SK-N-SH (cell line): ENCODE data around the gene SPATC1L. TPM values are rescaled to one million over a fixed set of nuclear protein-coding genes. Genes with fewer than 3 reads are reported as not detected.

ENCODE experiments used
- CTCF ChIA-PET: fragments of 300-600, 350-600 bp; formaldehyde crosslinking; extraction: SDS; loops from one replicate; lab custom pipeline; 2021; lab: Yijun Ruan, JAX
- POLR2A ChIA-PET: fragments of 350-600 bp; sonication (Branson Sonifier 250); formaldehyde crosslinking; extraction: SDS; loops from one replicate; lab custom pipeline; 2020; ENCODE audit warnings: antibody characterized with exemption, inconsistent platforms; lab: Yijun Ruan, JAX
- DNase-seq: peaks from one replicate; pipeline ENCODE4 v3.0.0; 2012
- H2AFZ ChIP-seq: fragments of 200-600 bp; sonication (generic); 2 replicates; pipeline ENCODE4 v1.8.1; 2016; ENCODE audit warnings: antibody characterized with exemption, mild to moderate bottlenecking, low read depth
- H3F3A ChIP-seq: fragments of 200-600 bp; sonication (generic); replicated peaks from 2 replicates; pipeline ENCODE3; 2016; ENCODE audit warnings: antibody characterized with exemption, mild to moderate bottlenecking; ENCODE audit not compliant: insufficient read depth
- H3K27ac ChIP-seq, 2 experiments: fragments of 200-500 bp in 1 of 2; fragments of 200-600 bp in 1 of 2; sonication (Bioruptor generic) in 1 of 2; sonication (generic), shearing (Covaris generic) in 1 of 2; 2 replicates each; pipeline versions ENCODE4 v1.5.1 to v1.6.1; 2014 to 2016; ENCODE audit warnings: low read depth in 2 of 2, inconsistent platforms in 1 of 2, low read length in 1 of 2, mild to moderate bottlenecking in 1 of 2, mixed read lengths in 1 of 2
- H3K27me3 ChIP-seq: fragments of 200-600 bp; sonication (generic), shearing (Covaris generic); 2 replicates; pipeline ENCODE4 v1.6.1; 2016; ENCODE audit warnings: mixed run types; ENCODE audit not compliant: insufficient read depth
- H3K36me3 ChIP-seq, 2 experiments: fragments of 200-500 bp in 1 of 2; fragments of 200-600 bp in 1 of 2; sonication (Bioruptor generic) in 1 of 2; sonication (generic) in 1 of 2; replicated peaks in 1 of 2; 2 replicates each; pipeline versions ENCODE3 to v1.5.1; 2014 to 2016; ENCODE audit warnings: low read length in 1 of 2, mild to moderate bottlenecking in 1 of 2; ENCODE audit not compliant: insufficient read depth in 2 of 2, control insufficient read depth in 1 of 2
- H3K4me1 ChIP-seq, 2 experiments: fragments of 200-500 bp in 1 of 2; fragments of 200-600 bp in 1 of 2; sonication (Bioruptor generic) in 1 of 2; sonication (generic), shearing (Covaris generic) in 1 of 2; 2 replicates each; pipeline versions ENCODE4 v1.5.1 to v1.6.1; 2014 to 2016; ENCODE audit warnings: low read depth in 1 of 2, low read length in 1 of 2, mixed run types in 1 of 2; ENCODE audit not compliant: insufficient read depth in 2 of 2, control insufficient read depth in 1 of 2
- H3K4me2 ChIP-seq: fragments of 200-600 bp; sonication (generic), shearing (Covaris generic); 2 replicates; pipeline ENCODE4 v1.6.1; 2017; ENCODE audit warnings: mixed run types
- H3K4me3 ChIP-seq, 2 experiments: fragments of 200-500 bp in 1 of 2; fragments of 200-600 bp in 1 of 2; sonication (Bioruptor generic) in 1 of 2; sonication (generic), shearing (Covaris generic) in 1 of 2; 2 replicates each; pipeline versions ENCODE4 v1.5.1 to v1.8.1; 2014 to 2016; ENCODE audit warnings: low read depth in 2 of 2, inconsistent platforms in 1 of 2, low read length in 1 of 2, mild to moderate bottlenecking in 1 of 2, mixed read lengths in 1 of 2, moderate library complexity in 1 of 2
- H3K79me2 ChIP-seq: fragments of 200-600 bp; sonication (generic); 2 replicates; pipeline ENCODE4 v1.8.1; 2017; ENCODE audit warnings: mild to moderate bottlenecking; ENCODE audit not compliant: insufficient read depth
- H3K9ac ChIP-seq: fragments of 200-600 bp; sonication (generic); 2 replicates; pipeline ENCODE4 v1.6.1; 2017; ENCODE audit warnings: mixed run types
- H3K9me2 ChIP-seq: fragments of 200-600 bp; sonication (generic); 2 replicates; pipeline ENCODE4 v1.6.1; 2017; ENCODE audit warnings: mixed run types
- H3K9me3 ChIP-seq: fragments of 200-600 bp; sonication (generic); 2 replicates; pipeline ENCODE4 v1.6.1; 2017; ENCODE audit warnings: mixed run types, mild to moderate bottlenecking, moderate library complexity
- H4K20me1 ChIP-seq: fragments of 200-600 bp; sonication (generic); 2 replicates; pipeline ENCODE4 v1.6.1; 2017; ENCODE audit warnings: mild to moderate bottlenecking, mixed run types; ENCODE audit not compliant: insufficient read depth
- ELF1 ChIP-seq: IDR thresholded peaks from 2 replicates; pipeline ENCODE4 v1.4.0; 2012
- EP300 ChIP-seq, 2 experiments: IDR thresholded peaks; 2 replicates each; pipeline versions ENCODE4 v1.4.0 to v1.6.1; 2012; ENCODE audit warnings: borderline replicate concordance in 1 of 2, low read depth in 1 of 2, low read length in 1 of 2
- FOSL2 ChIP-seq: IDR thresholded peaks from 2 replicates; pipeline ENCODE4 v1.4.0; 2012; ENCODE audit warnings: low read depth, mild to moderate bottlenecking, moderate library complexity, borderline replicate concordance
- FOXJ3 ChIP-seq: sonication (generic); formaldehyde crosslinking; IDR thresholded peaks from 2 replicates; pipeline ENCODE4 v1.5.1; 2020; ENCODE audit warnings: mild to moderate bottlenecking, missing genetic modification reagents
- GABPA ChIP-seq: IDR thresholded peaks from 2 replicates; pipeline ENCODE4 v1.4.0; 2012; ENCODE audit warnings: low read depth, mild to moderate bottlenecking
- IRF3 ChIP-seq: fragments of 150-350 bp; IDR thresholded peaks from 2 replicates; pipeline ENCODE4 v1.6.1; 2016; ENCODE audit warnings: mild to moderate bottlenecking, low read depth, low read length
- JUND ChIP-seq: IDR thresholded peaks from 2 replicates; pipeline ENCODE4 v1.4.0; 2012
- MXI1 ChIP-seq: IDR thresholded peaks from 2 replicates; pipeline ENCODE4 v1.6.1; 2012; ENCODE audit warnings: mild to moderate bottlenecking, low read depth, low read length, improper control_type of control experiment
- NFIC ChIP-seq: IDR thresholded peaks from 2 replicates; pipeline ENCODE4 v1.4.0; 2012; ENCODE audit warnings: borderline replicate concordance
- POLR2AphosphoS5 ChIP-seq: IDR thresholded peaks from 2 replicates; pipeline ENCODE4 v1.6.1; 2012; ENCODE audit warnings: low read depth, low read length
- REST ChIP-seq: IDR thresholded peaks from 2 replicates; pipeline ENCODE4 v1.6.1; 2012; ENCODE audit warnings: mild to moderate bottlenecking, low read depth, low read length, moderate library complexity
- RXRA ChIP-seq: IDR thresholded peaks from 2 replicates; pipeline ENCODE4 v1.4.0; 2012; ENCODE audit warnings: low read depth, mild to moderate bottlenecking, borderline replicate concordance
- SMC3 ChIP-seq: IDR thresholded peaks from 2 replicates; pipeline ENCODE4 v1.6.1; 2012; ENCODE audit warnings: low read depth, low read length, improper control_type of control experiment
- TAF1 ChIP-seq: IDR thresholded peaks from 2 replicates; pipeline ENCODE4 v1.6.1; 2012; ENCODE audit warnings: low read depth, mild to moderate bottlenecking, low read length, moderate library complexity, borderline replicate concordance
- TCF12 ChIP-seq: IDR thresholded peaks from 2 replicates; pipeline ENCODE4 v1.4.0; 2012
- ZBTB33 ChIP-seq: IDR thresholded peaks from 2 replicates; pipeline ENCODE4 v1.4.0; 2012; ENCODE audit warnings: low read depth, borderline replicate concordance
- WGBS: methylation state at CpG from one replicate; pipeline ENCODE4 v1.1.6; 2017; ENCODE audit warnings: low lambda C conversion rate; 5-methylcytosine and 5-hydroxymethylcytosine counted together
- polyA plus RNA-seq, 3 experiments: library from polyadenylated mRNA; depleted of rRNA; stranded (reverse); fragments of >200 nt; gene quantifications; 2 replicates each; pipeline ENCODE4 v1.2.3, GENCODE V29; 2012
- TF ChIP-seq, protein P1 (sequence below): IDR thresholded peaks from 2 replicates; pipeline ENCODE4 v1.4.0; 2012; ENCODE audit warnings: low read depth, borderline replicate concordance

SPATC1L gene
- polyA plus RNA-seq, 1 of the 3 experiments (the other 2 are of a cell fraction), result 8.3 TPM

GRCh38 chr21:46124926-46125845 is 59.1 kb downstream of the SPATC1L start:
- Histone ChIP-seq H3K9me3 (no peaks in the 10 kb centered on the region), H3K36me3 (peaks cover 3 to 37% of the 10 kb centered on the region in 2 experiments), H3K27me3 (no peaks in the 10 kb centered on the region), H3K4me1 (peaks cover 0 to 36% of the 10 kb centered on the region in 2 experiments; a peak in 1 of 4 replicates), H3K79me2 (no peaks in the 10 kb centered on the region), H2AFZ (no peak overlapping the region), H4K20me1 (no peaks in the 10 kb centered on the region), H3F3A (no peaks in the 10 kb centered on the region)
- WGBS, result 89% methylated on average over 19 of the region's 49 CpGs
- peak; percentile 21 for DNase-seq
- TF ChIP-seq JUND, result no peak
- TF ChIP-seq MXI1, result no peak
- TF ChIP-seq, all 33 proteins: peak for 0
- H3K9ac ChIP-seq, result no peak overlapping the region
- ChIA-PET CTCF (no interaction called here), POLR2A (no interaction called here)
- H3K9me2 ChIP-seq, result no peaks in the 10 kb centered on the region
- no peak overlapping the region for H3K4me2 ChIP-seq
- no peak overlapping the region for H3K4me3 ChIP-seq
- no peak overlapping the region; a peak in 1 of 4 replicates for H3K27ac ChIP-seq

GRCh38 chr21:46124083-46124925 is 60.0 kb downstream of the SPATC1L start:
- H3K9me2 ChIP-seq, result no peaks in the 10 kb centered on the region
- no peaks in the 10 kb centered on the region for H3F3A ChIP-seq
- no peak overlapping the region for H2AFZ ChIP-seq
- WGBS, result 97% methylated on average over 4 of the region's 16 CpGs
- no peaks in the 10 kb centered on the region for H3K9me3 ChIP-seq
- no peak overlapping the region for H3K27ac ChIP-seq
- H3K4me3 ChIP-seq, result no peak overlapping the region
- DNase-seq, result peak; percentile 20
- H4K20me1 ChIP-seq, result no peaks in the 10 kb centered on the region
- ChIA-PET POLR2A (no interaction called here), CTCF (no interaction called here)
- H3K4me1 ChIP-seq, result peaks cover 0 to 28% of the 10 kb centered on the region in 2 experiments; a peak in 1 of 4 replicates
- H3K9ac ChIP-seq, result no peak overlapping the region
- no peak overlapping the region for H3K4me2 ChIP-seq
- no peaks in the 10 kb centered on the region for H3K79me2 ChIP-seq
- H3K27me3 ChIP-seq, result no peaks in the 10 kb centered on the region
- peaks cover 3 to 40% of the 10 kb centered on the region in 2 experiments for H3K36me3 ChIP-seq
- TF ChIP-seq EP300 (IDR thresholded peaks at IDR 0.05; ENCODE audit: borderline replicate concordance in 1 of 2, low read depth in 1 of 2, low read length in 1 of 2) (no peak), IRF3 (no peak), REST (no peak), FOXJ3 (no peak), MXI1 (no peak), TCF12 (no peak), FOSL2 (no peak), JUND (no peak), ELF1 (no peak), RXRA (no peak), POLR2AphosphoS5 (no peak), ZBTB33 (no peak), NFIC (no peak), SMC3 (no peak), TAF1 (no peak), GABPA (no peak)
- TF ChIP-seq, protein P1, sequence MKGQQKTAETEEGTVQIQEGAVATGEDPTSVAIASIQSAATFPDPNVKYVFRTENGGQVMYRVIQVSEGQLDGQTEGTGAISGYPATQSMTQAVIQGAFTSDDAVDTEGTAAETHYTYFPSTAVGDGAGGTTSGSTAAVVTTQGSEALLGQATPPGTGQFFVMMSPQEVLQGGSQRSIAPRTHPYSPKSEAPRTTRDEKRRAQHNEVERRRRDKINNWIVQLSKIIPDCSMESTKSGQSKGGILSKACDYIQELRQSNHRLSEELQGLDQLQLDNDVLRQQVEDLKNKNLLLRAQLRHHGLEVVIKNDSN, result no peak
